RPMI8226 (cell line): ENCODE measurements around the gene SLC6A1.
A peak's percentile ranks its signal among the peaks of the same experiment; 100 is the strongest.

Experiments
- DNase-seq: peaks from one replicate; pipeline ENCODE4 v3.0.0-alpha.2; 2015

The SLC6A1 gene

DNA sequence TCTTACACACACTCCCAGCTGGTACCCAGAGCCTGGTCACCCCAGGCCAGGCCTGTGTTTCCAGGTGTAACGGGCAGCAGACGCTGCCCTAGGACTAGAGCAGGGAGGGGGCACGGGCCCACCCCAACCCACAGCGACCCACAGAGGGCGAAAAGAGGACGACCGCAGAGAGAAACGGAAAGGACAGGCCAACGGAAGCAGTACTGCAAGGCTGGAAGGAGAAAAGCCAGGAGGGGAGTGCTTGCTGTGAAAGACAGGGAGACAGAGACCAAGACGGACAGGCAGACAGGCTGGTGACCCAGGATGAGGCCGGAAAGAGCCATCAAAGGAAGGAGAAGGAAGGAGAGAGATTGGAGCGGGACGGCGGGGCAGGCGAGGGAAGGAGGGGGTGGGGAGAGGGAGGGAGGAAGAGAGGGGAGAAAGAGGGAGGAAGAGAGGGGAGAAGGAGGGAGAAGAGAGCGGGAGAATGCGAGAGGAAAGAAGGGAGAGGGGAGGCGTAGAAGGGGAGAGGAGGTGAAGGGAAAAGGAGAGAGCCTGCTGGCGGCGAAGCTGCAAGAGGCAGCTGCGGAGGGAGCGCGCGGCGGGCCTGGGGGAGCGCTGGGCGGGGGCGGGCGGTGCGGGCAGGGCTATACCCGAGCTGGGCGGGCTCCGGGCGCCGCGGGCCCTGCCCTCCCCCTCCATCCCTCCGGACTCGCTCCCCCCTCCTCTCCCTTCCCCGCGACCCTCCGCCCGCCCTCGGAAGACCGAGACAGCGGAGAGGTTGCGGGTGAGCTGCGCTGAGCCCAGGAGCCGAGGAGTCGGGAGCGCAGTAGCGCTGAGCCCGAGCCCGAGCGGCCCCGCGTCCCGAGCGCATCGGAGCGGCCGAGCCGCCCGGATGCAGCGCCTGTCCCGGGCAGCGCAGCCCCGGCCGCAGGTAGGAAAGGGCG, at the start of gene SLC6A1:
Gene SLC6A1 (plus strand): TSS at position 732 of the 926 bp plus-strand sequence. CDS start 24,464 bp downstream, outside the sequence.
- DNase-seq = no peak

DNA sequence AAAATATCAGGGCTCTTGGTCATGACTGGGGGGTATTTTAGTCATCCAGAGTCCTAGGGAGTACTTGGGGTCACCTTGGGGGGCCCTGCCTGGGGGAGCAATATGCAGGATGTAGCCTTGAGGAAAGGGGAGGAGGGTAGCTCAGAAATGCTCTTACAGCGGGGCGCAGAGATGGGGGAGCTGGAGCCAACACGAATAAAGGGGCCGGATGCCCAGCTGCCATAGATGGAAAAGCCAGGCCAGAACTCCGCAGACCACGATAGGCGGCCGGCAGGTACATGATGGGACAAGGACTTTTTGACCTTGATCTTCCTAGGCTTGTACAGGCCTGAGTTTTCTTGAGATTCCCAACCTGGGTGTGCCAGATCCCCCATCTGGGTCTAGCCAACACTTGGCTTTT, 47.7 kb upstream of the SLC6A1 start:
- DNase-seq = no peak

DNA sequence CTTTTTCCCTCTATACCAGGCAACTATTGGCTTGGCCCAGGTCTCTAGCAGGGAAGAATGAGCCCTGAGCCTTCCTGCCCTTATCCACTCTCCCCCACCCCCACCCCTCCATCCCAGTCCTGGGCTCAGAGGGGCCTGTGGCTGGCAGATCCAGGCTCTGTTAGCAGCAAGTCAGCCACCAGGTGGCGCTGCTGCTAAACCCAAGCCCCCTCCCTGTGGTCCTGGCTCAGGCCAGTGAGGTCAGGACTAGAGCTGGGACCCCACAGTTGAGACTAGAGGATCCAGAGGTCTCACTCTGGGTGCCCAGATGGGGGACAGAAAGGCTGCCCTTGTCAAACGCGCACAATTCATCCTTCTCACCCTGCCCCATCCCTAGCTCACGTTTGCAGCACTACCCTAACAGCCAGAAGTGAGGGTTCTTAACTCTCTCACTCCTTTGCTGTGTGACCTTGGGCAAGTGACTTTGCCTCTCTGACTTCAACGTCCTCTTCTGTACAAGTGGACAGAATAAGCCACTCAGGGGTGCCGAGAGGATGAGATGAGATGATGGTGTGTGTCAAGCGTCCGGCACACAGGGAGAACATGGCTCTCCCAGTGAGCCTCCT, 46.8 kb upstream of the SLC6A1 start:
- peak; percentile 72 for DNase-seq

DNA sequence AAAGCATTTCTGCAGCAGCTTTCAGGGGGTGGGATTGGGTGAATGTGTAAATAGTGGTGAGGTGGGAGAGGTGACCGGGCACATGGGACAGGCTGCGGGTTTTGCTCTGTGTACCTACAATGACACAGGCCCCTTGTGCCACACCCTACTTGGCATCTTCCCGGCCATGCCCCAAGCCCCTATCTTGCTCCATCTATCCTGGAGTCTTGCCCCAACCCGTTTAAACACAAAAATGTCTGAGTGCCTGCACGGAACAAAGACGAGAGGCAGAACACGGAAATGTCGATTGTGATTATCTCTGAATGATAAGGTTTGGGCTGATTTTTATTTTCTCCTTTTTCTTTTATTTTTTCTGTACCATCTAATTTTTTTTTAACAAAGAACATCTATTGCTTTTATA, 46.0 kb upstream of the SLC6A1 start:
- DNase-seq = no peak

DNA sequence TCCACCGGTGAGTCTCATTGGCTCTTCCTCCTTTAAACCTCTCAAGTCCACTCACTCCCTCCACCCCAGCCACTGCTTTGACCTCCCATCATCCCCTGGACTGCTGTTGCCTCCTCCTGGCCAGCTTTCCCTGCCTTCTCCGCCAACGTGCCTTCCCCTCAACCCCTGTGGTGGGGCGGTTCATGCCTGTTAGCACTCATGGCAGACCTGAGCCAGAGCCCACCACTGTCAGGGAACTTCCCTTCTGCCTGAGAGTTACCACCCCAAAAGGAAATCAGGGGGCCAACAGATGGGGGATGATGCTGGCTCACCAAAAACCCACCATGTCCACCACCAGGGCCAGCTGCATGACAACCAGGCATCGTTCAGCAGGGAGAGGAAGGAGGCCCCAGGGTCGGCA, 44.2 kb upstream of the SLC6A1 start:
- DNase-seq = no peak

DNA sequence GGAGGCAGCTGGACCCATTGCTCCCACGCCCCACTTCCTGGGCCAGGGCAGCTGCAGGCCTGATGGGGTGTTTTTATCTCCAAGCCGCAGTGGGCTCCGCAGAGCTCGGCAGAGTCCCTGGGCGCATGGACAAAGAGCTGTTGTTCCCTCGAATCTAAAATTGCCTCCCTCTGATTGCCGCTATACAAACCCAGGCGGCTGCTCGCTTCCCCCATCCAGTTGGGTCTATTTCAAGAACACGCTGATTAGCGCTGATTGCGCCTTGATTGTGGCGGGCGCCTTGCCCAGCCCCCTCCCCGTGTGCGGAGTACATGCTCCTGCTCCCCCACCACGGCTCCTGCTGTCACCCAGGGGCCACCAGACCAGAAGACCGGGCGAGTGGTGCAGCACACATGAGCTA, 43.4 kb upstream of the SLC6A1 start:
- DNase-seq = no peak

DNA sequence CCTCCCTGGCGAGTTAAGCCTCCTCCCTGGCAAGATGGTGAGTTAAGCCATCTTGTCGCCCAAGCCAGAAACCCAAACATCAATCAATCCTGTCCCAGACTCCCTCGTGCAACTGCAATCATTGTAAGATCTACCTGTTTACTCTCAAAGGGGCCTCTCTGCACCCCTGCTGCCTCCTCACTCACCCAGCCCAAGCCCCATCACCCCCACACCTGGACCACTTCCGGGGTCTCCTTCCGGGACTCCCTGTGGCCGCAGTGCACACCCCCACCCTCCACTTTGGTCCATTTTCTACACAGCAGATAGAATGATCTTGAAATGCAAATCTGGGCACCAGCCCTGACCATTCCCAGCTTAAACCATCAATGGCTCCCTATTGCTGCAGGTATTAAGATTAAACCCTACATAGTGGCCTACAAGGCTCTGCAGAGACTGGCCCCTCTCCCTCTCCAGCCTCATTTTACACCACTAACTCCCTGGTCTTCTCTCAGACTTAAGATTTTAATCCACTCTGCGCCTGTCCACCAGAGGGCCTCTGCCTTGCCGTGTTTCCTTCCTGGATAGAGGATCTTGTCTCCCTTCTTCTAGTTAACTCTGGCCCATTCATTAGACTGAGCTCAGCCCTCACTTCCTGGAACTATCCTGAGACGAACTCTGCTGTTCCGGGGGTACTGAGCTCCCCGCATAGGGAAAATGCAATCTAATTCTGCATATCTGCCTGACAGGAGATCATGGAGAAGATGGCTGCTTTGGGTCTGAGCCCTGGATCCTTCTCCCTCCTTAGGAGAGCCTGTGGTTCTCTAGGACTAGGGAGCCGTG, 41.9 kb upstream of the SLC6A1 start:
- peak; percentile 50 for DNase-seq

DNA sequence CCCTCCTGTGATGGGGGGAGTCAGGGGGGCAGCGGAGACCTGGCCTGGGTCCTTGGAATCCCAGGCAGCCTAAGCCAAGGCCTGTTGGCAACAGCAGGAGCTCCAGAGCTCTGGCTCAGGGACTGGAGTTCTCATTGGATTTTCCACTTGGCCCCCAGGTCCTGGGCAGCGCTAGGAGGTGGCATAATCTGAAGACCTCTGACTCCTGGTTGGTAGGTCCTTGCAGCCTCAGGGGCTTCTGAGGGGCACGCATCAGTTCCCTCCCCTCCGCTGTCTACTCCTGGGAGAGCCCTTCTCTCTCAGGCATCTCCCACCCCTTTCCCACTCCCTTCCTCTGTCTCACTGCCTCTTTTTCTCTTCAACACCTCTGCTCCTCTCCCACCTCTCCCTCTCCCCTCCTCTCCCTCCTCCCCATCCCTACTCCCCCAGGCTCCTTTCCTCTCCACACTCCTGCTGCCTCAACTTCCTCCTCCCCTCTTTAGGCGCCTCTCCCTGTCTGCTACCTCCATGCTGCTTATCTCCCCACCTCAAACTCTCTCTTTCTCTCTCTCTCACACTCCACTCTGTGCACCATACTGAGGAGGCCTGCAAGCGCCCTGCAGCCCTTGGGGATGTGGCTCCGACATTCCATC, 41.1 kb upstream of the SLC6A1 start:
- no peak for DNase-seq

DNA sequence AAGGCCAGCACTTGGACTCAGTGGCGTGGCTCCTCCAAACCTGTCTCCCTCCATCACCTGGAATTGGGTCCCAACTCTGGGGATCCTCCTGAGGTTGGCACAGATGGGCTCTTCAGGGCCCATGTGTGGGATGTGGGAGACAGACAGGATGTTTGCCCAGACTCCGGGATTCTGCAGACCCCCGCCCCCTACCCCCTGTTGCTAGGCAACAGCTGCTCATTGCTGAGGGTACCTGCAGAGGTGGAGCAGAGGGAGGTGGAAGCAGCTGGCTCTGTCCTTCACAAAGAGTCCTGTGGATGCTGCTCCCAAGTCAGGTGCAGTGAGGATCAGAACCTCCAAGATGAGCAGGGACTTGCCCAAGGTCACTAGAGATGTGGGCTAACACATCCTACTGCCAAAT, 40.0 kb upstream of the SLC6A1 start:
- no peak for DNase-seq

DNA sequence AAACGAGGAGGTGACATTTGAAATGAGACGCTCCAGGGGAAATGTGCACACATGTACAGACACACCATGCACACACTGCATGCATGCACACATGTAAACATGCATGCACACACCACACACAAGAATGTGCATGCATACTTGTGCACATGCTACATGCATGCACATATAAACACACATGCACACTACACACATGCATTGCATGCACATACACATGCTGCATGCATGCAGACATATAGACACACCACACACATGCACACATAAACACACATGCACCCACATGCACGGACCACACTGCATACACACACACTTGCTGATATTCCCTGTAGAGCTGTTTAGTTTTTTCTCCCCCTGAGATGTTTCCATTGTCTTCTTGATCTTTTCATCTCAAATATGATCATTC, 37.8 kb upstream of the SLC6A1 start:
- DNase-seq = no peak

DNA sequence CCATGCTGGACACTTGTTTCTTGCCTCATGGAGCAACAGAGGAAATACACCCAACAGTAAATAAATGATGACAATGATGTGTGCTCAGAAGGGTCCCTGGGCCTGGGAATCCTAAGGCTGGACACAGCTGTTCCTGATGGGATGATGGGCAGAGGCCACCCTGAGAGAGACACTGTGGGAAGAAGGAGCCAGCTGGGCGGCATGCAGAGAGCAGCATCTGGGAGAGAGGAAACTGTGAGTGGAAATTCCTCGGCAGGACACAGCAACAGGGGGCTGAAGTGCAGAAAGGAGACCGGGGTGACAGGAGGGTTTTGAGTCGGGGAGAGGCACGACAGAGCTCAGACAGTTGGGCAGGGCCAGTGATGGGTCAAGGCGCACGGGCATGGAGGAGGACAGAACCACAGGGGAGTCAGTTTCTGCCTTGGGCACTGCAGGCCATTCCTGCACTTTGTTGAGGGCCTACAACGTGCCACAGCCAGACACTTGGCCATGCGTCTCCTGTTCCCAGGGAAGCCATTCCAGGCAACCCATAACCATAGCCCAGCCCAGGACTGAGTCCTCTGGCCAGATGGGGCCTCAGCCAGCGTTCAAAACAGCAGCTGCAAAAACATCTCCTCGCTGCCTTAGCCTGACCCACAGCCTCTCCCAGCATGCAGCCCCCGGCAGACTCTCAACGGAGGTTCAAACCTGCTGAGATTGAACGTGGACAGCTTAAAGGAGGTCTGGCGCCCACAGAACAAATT, 36.7 kb upstream of the SLC6A1 start:
- no peak for DNase-seq

DNA sequence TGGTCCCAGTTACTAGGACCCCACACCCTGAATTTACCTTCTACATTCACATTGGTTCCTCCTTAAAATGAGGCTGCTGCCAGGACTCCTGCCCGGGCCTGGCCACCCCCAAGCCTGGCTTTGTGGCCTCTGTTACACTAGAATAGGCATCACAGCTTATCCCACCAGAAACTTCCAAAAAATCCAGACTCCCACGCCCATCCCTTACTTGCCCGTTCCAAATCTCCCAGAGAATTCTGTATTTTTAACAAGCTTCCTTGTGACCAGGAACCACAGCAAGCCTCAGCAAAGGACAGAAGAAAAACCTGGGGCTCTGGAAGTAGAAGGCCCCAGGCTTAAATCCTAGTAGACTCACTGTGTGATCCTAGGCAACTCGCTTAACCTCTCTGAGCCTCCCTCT, 36.0 kb upstream of the SLC6A1 start:
- no peak for DNase-seq

DNA sequence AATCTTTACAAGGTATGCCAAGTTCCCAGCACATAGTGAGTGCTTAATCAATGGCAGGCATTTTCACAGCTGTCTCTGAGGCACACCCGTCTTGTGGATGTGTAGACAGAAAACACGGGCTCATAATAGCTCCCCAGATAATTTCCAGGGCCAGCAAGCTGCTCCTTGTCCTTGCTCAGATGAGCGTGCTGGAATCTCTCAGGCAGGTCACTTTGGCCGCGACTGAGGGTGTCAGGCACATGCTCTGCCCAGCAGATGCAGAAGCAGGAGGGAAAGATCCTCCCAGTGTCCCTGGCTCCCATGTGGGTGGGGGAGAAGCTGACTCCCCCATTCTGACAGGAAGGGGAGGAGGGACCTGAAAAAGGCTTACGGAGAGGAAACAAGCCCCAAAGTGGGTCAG, 35.6 kb upstream of the SLC6A1 start:
- DNase-seq = no peak

DNA sequence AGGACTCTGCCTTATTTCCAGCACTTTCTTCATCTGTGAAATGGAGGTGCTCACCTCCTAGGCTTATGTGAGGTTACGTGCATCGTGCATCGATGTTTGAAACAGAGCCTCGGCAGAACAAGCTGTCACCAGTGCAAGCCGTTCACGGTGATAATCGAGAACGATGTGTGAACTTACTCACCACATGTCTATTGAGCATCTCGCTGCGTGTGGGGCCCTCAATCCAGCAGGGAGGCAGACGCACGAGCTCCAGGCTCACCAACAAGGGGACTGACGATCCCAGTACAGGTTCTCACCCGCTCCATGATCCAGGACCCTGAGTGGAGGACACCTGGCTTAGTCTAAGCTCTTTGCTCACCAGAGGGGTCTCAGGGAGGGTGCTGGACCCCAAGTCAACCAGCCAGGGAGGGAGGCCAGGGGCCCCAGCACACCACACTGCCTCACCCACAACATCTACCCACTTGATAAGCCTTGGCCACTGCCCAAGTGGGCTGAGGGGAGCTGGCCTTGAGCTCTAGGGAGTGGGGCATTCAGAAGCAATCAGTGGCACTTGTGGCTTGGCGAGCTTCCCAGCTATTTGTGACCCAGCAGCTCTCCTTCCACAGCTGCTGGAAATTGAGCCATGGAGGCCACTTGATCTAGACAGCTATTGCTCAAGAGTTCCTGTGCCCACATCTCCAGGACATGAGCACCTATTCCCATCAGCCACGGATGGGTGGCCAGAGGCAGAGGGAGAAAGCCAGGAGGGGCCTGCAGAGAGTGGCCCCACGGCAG, 34.4 kb upstream of the SLC6A1 start:
- DNase-seq = peak; percentile 74

DNA sequence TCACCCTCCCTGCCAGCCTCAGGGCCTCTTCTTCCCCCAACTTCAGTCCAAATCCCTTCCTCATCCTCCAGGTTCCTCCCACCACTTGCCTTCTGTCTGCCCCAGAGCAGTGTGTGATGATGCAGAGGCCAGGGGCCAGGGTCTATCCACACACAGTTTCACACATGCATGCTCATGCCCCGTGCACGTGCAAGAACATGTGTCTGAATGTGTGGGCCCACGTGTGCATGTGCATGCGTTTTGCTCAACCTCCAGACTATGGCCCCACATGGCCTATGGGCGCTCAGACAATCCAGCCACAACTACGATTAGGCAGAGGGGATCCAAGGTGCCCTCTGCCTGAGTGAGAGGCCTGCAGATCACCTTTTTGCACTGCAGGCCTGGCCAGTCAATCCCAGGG, 32.3 kb upstream of the SLC6A1 start:
- DNase-seq = no peak

DNA sequence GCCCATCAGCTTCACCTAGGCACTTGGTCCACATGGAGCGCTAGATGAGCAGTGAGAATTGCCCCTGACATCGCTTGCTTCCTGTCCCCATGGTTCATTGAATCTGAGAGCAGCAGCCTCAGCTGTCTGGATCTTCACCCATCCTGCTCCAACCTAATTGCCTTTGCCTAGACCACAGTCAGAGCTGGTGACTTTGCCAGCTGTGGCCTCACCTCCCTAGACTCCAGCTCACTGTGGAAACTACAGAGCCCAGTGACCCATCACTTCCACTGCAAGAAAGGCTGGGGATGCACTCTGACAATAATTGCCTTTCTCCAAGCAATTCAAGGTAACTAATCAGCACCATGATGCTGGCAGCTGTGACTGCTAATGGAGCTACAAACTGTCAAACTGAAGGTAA, 30.6 kb upstream of the SLC6A1 start:
- no peak for DNase-seq

DNA sequence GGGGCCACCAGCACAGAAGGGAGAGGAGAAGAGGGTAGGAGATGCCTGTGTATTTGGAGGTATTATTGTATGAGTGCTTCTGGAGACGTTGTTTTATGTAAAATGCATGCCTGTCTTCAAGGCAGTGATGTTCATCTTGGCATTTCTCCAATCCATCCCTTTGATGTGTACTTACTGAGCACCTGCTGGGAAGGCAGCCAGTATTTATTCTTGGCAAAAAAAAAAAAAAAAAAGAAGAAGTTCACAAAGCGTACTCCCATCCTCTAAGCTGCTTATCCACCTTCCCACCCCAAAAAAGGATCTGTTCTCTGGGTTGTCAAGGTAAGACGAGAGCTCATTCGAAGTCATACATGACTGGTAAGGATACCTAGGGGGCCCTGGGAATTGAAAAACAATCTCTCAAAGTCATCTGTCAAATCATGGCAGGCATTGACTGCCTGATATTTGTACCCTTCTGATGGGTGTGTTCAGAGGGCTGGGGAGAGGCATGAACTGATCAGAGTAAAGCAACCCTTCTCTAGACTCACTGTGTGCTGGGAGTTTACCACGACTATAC, 30.0 kb upstream of the SLC6A1 start:
- peak; percentile 78 for DNase-seq

DNA sequence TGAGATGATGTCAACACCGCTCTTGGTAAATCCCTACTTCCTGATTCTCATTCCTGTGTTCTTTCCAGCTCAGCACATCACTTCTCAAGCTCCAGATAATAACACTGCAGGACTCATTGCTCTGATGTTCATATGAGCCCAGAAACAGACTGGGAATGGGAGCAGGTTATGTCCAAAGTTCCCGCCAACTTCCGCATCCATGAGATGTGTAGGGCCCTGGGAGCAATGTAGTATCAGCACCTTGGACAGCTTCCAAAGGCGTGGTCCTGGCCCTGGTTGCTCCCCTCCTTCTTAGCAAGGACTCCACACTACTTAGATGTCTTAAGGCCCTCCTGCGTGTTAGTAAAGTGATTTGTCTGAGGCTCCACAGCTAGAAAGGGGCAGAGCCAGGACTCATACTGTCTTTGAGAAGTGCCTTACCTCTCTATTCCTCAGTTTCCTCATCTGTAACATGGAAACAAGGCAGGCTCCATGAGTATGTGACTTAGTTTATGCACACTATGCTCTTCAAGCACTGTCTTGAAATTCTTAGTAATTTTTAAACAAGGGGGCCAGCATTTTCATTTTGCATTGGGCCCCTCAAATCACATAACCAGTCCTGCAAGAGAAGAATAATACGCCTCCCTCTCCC, 27.9 kb upstream of the SLC6A1 start:
- peak; percentile 50 for DNase-seq

DNA sequence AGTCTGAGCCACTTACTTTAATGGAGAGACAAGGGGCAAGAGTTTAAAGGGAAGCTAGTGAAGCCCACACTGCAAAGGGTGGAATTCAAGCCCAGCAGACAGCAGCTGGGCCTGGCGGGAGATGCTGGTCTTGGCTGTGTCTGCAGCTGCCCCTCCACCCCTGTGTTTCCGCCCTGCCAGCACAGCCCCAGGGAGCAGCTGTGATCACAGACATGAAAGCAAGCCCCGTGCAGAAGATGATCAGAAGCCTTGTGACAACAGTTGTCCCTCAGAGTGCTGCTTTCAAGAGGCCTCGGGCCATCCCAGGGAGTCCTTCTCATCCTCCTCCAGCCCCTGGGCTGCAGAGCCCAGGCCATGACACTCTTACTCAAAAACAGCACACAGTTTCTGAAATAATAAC, 24.1 kb upstream of the SLC6A1 start:
- no peak for DNase-seq

DNA sequence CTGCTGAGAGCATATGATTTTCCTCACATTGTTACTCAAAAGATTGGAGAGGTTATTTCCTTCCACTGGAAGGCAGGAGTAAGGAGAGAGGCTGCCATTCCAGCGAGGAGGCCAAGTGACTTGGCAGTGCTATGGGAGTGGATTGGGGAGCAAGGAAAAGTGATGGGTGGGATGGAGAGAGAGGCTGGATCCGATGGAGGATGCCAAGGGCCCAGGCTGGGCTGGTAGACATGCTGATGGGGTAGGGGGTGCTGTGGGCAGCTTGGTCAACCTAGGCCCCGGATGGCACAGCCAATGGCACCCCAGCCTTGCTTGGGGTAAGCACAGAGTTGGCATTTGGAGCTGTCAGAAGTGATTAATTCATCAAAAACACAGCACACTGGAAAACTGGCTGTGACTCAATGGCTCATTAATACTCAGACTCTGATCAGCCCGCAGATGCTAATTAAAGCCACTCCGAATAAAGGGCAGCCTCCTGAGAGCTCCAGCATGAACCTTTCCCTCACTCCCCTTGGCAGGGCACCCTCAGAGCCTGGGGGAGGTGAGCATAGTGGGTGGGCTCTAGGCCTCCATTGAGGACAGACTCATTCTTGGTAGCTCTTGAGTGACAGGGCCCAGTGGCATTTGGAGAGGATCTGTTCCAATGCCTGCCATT, 22.1 kb upstream of the SLC6A1 start:
- no peak for DNase-seq
